CD4-positive, alpha-beta T cell treated with Interleukin-6 at 100 ng/mL for 8 hours (primary cell): ENCODE results near the gene PLA2G4C.

Experiments used
- DNase-seq: peaks from one replicate; pipeline ENCODE4 v3.0.0-alpha.2; 2020; ENCODE audit warnings: mixed read lengths, low spot score

Gene PLA2G4C

DNA sequence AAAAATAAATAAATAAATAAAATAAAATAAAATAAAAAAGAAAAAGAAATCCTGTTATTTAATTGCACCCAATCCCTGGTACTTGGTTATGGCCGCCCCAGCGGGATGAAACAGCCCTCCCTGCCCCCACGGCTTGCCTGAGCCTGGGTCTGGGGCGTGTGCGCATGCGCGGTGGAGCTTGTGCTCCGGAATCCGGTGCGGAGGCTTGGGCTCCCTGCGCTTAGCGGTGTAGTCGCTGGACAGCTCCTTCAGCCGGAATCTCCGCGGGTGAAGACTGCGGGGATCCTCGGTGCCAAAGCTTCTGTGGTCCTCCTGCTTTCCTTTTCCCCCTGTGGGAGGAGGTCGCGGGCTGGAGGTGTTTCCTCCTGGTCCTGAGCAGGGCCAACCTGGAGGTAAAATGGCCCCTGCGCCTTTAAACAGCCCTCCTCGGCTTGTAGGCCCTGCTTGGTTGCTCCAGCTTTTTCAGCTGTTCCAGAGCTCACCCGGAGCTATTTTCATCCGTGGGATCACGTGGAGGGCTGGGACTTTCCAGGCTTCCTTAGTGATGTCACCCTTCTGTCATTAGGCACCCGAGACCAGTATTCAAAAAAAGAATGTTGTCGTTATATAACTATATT lies at the start of gene PLA2G4C:
Gene PLA2G4C, minus strand, starts transcription at position 468 of the 617 bp plus-strand sequence. CDS start 4,288 bp downstream, outside the sequence.
- DNase-seq = peak; percentile 80

GRCh38 chr19:48158210-48158790 lies 47.7 kb upstream of the PLA2G4C start:
- DNase-seq = no peak

DNA sequence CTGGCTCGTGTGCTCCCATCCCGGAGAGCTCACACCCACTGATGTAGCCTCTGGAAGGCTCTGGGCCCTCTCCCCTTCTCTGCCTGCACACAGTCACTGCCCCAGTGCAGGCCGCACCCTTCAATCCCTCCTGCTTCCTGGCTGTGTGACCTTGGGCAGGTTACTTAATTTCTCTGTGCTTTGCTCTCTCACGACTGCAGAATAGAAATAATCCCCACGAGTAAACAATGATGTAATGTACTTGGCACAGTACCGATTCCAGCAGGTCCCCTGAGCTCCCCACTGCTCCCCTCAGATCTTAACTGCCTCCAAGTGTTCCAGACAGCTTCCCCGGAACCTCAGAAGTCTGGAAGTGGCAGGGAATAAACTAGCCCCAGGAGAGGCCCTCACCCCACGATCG lies 43.4 kb upstream of the PLA2G4C start:
- DNase-seq = no peak

DNA sequence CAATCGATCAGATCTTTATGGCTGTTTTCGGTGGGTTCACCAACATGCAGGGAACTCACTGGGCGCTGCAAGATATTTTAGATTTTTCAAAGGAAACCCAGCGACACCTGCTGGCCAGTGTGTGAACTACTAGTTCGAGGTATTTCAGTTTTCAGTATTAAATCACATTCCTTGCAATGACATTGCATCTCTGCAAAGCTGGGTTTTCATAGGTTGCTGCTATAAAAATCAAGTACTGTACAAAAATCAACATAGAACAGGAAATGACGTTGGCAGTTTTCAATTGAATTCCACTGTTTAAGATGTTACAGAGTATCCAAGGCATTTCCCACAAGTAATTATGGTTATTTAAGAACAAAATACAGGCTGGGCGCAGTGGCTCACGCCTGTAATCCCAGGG lies 41.9 kb upstream of the PLA2G4C start:
- DNase-seq = peak; percentile 57

DNA sequence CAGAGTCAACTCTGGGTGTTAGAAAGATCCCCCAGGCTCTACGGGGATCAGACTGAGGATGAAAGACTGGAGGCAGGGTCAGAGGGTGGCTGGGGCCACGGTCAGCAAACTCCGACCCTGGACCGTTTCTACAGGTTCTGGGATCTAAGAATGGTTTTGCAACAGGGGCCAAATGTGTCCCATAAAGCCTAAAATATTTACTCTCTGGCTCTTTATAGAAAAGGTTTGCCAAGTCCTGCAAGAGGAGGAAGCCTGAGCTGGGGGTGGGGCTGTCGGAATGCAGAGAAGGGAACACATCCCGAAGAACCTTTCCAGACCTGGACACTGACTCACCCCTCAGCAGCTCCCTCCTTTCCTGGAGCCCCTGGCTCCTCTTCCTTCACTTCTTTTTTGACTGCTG lies 38.8 kb upstream of the PLA2G4C start:
- DNase-seq = no peak

- DNase-seq = no peak
Observed at GRCh38 chr19:48148576-48148975, 38.0 kb upstream of the PLA2G4C start.

DNA sequence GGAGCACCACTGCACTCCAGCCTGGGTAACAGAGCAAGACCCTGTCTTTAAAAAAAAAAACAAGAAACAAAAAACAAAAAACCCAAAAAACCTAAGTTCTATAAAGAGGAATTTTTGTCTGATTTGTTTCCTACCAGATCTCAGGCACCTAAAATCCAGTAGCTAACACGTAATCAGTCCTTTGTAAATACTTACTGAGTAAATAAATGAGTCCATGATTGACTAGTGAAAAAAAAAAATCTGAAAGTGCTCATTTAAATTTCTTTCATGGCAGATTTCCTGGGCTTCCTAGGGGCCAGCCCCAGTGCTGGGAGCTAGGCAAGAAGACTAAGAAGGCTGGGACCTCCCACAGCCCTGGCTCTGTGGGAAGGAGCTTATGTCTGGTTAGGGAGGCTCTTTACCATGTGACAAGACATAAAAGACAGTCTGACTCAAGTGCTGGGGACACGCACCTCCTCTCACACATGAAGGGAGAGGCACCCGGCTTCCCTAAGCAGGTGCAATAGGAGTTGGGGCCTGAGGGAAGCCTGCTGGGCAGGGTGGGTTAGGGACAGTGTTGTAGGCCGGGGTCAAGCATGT lies 37.1 kb upstream of the PLA2G4C start:
- no peak for DNase-seq

DNA sequence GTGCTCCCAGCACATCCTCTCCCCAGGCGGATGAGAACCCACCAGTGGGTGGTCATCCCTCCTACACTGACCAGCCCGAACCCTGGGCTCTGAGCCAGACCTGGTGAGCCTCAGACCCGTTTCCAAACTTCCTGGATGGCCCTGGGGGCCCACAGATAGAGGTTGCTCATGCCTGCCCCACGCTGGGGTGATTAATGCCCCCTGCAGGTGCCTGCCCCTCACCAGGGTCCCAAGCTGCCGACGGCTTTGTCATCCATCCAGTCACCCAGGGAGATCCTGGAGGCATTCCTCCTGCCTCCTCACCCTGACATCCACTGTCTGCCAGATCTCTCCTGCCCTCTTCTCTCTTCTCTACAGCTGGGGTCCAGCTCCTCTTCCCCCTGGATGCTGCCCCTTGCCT lies 28.4 kb upstream of the PLA2G4C start:
- no peak for DNase-seq

DNA sequence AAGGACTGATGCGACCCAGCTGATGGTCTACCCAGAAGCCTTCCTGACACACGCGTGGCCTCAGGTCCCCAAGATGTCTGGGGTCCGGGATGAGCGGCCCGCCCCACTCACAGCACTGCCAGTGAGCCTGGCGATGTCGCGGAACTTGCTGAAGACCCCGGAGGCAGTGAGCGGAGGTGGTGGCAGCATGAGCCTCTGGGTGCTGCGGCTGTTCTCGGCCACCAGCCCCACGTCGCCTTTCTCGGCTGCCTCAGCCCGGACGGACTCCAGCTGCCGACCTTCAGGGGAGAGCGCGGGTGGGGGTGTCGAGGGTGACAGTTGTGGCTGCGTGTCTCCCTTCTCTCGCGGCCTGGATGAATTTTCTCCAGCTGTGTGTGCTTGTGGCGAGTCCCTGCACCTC lies 26.8 kb upstream of the PLA2G4C start:
- DNase-seq = no peak

DNA sequence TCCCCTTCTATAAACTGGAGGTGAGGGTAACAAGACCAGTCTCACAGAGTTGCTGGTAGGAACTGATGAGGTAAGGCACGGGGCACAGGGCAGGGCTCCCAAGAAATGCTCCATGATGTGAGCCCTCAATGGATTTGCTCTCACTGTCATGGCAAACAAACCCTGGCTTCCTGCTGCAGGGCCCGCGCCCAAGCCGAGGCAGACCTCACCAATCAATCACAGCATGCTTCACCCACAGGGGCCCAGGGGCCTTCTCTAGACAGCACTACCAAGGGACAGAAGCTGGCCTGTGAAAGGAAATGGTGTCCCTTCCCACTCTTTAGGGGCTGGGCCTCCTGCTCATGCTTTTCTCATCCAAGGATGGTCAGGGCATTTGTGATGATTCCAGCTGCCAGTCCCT lies 25.9 kb upstream of the PLA2G4C start:
- DNase-seq = no peak

- no peak for DNase-seq
Observed at GRCh38 chr19:48135411-48135810, 24.8 kb upstream of the PLA2G4C start.

DNA sequence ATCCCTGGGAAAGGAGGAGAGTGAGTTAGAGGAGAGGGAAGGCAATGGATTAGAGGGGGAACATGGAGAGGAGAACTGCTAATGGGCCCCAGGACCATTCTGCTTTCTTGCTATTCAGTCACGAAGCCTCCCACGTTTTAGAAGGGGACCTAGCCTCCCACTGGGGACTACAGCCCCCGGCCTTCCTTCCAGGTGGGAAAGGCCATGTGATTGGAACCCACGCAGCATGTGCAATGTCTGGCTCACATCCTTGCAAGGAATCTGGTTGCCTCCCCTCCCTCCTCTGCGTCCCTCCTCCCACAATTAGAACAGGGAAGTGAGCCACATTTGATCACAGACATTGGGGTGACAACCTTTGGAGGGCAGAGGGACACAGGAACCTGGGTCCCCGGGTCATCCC lies 22.5 kb upstream of the PLA2G4C start:
- no peak for DNase-seq

- DNase-seq = no peak
Observed at GRCh38 chr19:48127561-48127960, 16.9 kb upstream of the PLA2G4C start.

- DNase-seq = no peak
Observed at GRCh38 chr19:48123907-48124651, 13.5 kb upstream of the PLA2G4C start.

DNA sequence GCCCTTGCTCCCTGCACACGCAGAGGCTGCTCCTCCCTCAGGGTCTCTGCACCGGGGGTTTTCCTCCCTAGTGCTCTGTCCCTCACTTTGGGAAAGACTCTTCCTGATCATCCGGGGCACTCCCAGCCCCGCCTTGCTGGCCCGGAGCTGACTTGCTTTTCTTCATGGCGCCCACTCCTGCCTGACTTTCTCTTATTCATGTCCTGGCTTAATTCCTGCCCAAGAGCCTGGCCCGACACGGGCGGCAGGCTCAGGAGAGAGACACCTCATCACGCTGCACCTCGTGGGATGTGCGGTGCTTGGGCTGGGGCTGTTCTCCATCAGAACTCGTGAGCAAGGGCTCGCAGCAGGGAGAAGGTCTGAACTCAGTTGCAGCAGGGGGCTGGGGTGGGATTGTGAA lies 11.8 kb upstream of the PLA2G4C start:
- DNase-seq = no peak

DNA sequence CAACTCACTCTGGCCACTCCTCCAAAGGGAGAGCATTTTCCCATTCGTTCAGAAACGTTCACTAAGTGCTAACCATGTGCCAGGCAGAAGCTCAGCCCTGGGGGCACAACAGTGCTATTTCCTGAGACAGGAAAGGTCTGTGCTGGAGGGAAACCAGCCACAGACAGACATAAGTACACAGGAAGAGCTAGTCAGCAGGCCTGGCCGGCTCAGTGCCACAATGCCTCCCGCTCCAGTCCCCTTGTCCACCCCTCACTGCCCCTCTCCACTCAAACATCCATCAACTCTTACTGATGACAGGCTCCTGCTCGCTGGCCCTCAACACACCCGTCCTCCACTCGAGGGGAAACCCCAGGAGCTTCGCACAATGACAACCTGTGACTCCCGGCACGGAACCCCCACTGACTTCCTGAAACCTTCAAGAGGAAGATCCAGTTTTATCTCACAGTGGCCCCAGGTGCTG lies 11.3 kb upstream of the PLA2G4C start:
- no peak for DNase-seq

DNA sequence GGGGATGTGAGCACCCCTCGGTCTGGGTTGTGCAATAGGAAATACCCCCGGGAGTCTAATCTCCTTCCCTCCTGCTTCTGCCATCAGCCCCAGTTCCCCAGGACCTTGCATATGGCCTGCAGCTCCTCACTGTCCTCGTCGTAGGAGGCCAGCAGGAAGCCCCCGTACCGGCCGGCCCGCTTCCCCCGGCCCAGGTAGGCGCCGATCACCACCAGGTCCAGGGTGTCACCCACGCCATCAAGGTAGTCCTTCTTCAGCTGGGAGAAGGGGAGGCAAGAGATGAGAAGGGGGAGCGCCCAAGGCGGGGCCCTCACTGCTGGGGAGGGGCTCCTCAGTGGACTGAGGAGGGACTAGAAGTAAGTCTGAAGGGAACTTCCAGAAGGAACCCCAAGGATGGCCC lies 10.4 kb upstream of the PLA2G4C start:
- no peak for DNase-seq

GRCh38 chr19:48120505-48120904 lies 9.9 kb upstream of the PLA2G4C start:
- no peak for DNase-seq

DNA sequence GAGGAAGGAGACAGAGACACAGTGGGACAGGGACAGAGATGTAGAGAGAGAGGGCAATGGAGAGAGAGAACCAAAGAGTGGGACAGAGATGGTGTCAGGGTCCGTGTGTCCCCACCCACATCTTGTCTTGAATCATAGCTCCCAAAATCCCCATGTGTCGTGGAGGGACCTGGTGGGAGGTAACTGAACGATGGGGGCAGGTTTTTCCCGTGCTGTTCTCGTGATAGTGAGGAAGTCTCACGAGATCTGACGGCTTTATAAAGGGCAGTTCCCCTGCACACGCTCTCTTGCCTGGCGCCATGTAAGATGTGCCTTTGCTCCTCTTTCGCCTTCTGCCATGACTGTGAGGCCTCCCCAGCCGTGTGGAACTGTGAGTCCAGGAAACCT lies 7.5 kb upstream of the PLA2G4C start:
- DNase-seq = no peak

GRCh38 chr19:48117515-48118130 lies 7.0 kb upstream of the PLA2G4C start:
- no peak for DNase-seq

DNA sequence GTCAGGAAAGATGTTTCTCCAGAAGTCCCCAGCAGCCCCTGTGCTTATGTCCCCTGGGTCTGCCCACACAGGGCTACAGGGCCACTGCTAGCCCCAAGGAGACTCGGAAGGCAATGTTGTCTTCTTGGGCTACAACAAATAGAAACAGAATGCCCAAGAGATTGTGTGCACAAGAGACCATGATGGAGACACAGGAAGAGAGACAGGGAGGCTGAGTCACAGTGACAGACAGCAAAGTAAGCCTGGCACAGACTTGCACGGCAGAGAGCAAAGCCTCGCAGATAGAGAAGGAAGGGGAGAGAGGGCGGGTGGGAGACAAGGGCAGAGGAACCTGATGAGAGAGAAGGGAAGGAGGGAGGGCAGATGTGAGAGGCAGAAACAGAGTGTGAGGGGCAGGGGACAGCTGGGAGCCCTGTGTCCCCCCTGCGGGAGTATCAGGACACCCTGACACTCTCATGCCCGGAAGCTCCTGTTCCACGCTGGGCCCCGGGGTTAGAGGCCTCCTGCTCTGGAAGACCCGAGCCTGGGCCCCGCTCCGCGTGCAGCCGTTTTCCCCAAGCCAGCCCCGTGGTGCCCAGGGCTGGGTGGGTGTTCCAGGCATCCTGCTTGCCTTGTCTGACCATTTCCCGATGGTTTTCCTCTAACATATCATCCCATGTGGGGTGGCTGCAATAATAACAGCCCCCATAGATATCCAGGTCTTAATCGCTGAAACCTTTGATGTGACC lies 2.7 kb upstream of the PLA2G4C start:
- DNase-seq = no peak

GRCh38 chr19:48111280-48111679 lies 663 bp upstream of the PLA2G4C start:
- no peak for DNase-seq
